Smooth muscle cell (in vitro differentiated cells): ENCODE results near the gene HMCES. TPM values are rescaled to one million over a fixed set of nuclear protein-coding genes. Genes with fewer than 3 reads are reported as not detected.

Source experiments
- DNase-seq: peaks from one replicate; lab custom pipeline; 2025; ENCODE audit not compliant: unreplicated experiment; lab: John Stamatoyannopoulos, UW
- H2AFZ ChIP-seq: fragments of 200-600 bp; sonication (generic); 2 replicates; pipeline ENCODE4 v1.6.0; 2016; ENCODE audit warnings: antibody characterized with exemption, low read depth, mild to moderate bottlenecking
- H3F3A ChIP-seq: fragments of 200-600 bp; sonication (generic); 2 replicates; pipeline ENCODE4 v1.6.0; 2017; ENCODE audit warnings: antibody characterized with exemption, low read depth
- H3K27ac ChIP-seq: fragments of 200-600 bp; sonication (generic); 2 replicates; pipeline ENCODE4 v1.5.1; 2016; ENCODE audit warnings: low read depth, mild to moderate bottlenecking
- H3K27me3 ChIP-seq: fragments of 200-600 bp; sonication (generic); 2 replicates; pipeline ENCODE4 v1.6.1; 2016; ENCODE audit warnings: low read depth, mild to moderate bottlenecking
- H3K36me3 ChIP-seq: fragments of 200-600 bp; sonication (generic); 2 replicates; pipeline ENCODE4 v1.5.1; 2016; ENCODE audit warnings: low read depth
- H3K4me1 ChIP-seq: fragments of 200-600 bp; sonication (generic); 2 replicates; pipeline ENCODE4 v1.5.1; 2016; ENCODE audit warnings: low read depth
- H3K4me2 ChIP-seq: fragments of 200-600 bp; sonication (generic); 2 replicates; pipeline ENCODE4 v1.6.0; 2016; ENCODE audit warnings: mild to moderate bottlenecking
- H3K4me3 ChIP-seq: fragments of 200-600 bp; sonication (generic); 2 replicates; pipeline ENCODE4 v1.5.1; 2016; ENCODE audit warnings: mild to moderate bottlenecking
- H3K79me2 ChIP-seq: fragments of 200-600 bp; sonication (generic); 2 replicates; pipeline ENCODE4 v1.6.0; 2016; ENCODE audit warnings: low read depth, mild to moderate bottlenecking
- H3K9ac ChIP-seq: fragments of 200-600 bp; sonication (generic); 2 replicates; pipeline ENCODE4 v1.6.0; 2016; ENCODE audit warnings: low read depth
- H3K9me3 ChIP-seq: fragments of 200-600 bp; sonication (generic); replicated peaks from 2 replicates; pipeline ENCODE4 v1.5.1; 2016; ENCODE audit warnings: low read depth
- H4K20me1 ChIP-seq: fragments of 200-600 bp; sonication (generic); 2 replicates; pipeline ENCODE4 v1.6.0; 2016; ENCODE audit warnings: low read depth
- WGBS: methylation state at CpG from one replicate; pipeline ENCODE4 v1.1.7; 2016; ENCODE audit warnings: low lambda C conversion rate; 5-methylcytosine and 5-hydroxymethylcytosine counted together
- polyA plus RNA-seq: library from polyadenylated mRNA; unstranded; fragments of >200 nt; fragmentation: Nextera tagmentation; extraction: Ambion mirVana; gene quantifications from 2 replicates; pipeline ENCODE4 v1.2.1, GENCODE V29; 2016
- total RNA-seq: library from RNA; depleted of rRNA; stranded (reverse); fragments of >200 nt; gene quantifications from 2 replicates; pipeline ENCODE4 v1.2.3, GENCODE V29; 2014
- TF ChIP-seq, protein P1 (sequence below): fragments of 200-600 bp; sonication (generic); IDR thresholded peaks from 2 replicates; pipeline ENCODE4 v1.5.1; 2017; ENCODE audit warnings: borderline replicate concordance, mild to moderate bottlenecking, antibody characterized with exemption; ENCODE audit not compliant: insufficient read depth, poor library complexity, severe bottlenecking

The HMCES gene
- total and polyA plus RNA-seq, 2 experiments from 2014 or later = 15.2 to 25.0 TPM

DNA sequence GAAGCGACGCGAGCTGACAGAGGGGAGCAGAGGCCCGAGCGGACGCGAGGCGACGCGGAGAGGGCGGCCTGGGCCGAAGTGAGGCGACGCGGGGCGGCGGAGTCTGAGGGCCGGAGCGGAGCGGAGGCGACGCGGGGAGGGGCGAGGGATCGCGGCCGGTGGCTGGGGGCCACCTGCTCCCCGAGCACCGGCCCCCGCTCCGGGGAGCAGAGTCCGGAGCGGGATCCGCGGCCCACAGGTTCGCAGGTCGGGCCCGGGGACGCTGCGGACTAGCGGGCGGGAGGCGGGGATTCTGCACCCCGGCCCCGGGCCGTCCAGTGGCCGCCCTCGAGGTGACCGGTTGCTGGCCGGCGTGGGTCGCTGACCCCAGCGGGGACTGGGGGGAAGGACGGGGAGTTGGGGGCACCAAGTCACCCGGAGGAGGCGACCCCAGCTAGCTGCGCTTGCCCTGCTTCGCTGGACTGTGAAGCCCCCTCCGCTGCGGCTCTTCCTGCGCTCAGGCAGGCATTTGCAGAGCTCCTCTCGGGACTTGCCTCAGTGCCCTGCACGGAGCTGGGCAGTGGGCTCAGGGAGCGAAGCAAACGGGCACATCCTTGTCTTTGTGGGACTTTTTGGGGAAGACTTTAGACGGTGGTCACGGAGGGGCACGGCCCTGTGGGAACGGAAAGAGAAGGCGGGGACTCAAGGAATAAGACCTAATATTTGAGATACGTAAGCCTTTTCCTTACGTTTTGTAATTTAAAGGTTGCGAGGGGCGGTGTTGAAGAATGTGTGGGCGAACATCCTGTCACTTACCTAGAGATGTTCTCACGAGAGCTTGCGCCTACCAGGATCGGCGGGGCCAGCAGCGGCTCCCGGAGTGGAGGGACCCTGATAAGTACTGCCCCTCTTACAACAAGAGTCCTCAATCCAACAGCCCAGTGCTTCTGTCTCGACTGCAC is 566 bp downstream of the HMCES start:
- Histone ChIP-seq H2AFZ (no peak overlapping the region), H3K4me2 (peak overlapping the region; percentile 99), H4K20me1 (peaks cover 33% of the 10 kb centered on the region), H3K79me2 (peaks cover 5% of the 10 kb centered on the region), H3K4me1 (peaks cover 13% of the 10 kb centered on the region), H3K27me3 (no peaks in the 10 kb centered on the region), H3K36me3 (peaks cover 12% of the 10 kb centered on the region), H3K9ac (peak overlapping the region; percentile 93), H3F3A (peaks cover 19% of the 10 kb centered on the region), H3K4me3 (peak overlapping the region; percentile 65), H3K27ac (peak overlapping the region; percentile 82), H3K9me3 (no peaks in the 10 kb centered on the region)
- TF ChIP-seq, protein P1, sequence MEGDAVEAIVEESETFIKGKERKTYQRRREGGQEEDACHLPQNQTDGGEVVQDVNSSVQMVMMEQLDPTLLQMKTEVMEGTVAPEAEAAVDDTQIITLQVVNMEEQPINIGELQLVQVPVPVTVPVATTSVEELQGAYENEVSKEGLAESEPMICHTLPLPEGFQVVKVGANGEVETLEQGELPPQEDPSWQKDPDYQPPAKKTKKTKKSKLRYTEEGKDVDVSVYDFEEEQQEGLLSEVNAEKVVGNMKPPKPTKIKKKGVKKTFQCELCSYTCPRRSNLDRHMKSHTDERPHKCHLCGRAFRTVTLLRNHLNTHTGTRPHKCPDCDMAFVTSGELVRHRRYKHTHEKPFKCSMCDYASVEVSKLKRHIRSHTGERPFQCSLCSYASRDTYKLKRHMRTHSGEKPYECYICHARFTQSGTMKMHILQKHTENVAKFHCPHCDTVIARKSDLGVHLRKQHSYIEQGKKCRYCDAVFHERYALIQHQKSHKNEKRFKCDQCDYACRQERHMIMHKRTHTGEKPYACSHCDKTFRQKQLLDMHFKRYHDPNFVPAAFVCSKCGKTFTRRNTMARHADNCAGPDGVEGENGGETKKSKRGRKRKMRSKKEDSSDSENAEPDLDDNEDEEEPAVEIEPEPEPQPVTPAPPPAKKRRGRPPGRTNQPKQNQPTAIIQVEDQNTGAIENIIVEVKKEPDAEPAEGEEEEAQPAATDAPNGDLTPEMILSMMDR = no peak
- WGBS = 1% methylated on average over 40 of the region's 82 CpGs
- no peak for DNase-seq

DNA sequence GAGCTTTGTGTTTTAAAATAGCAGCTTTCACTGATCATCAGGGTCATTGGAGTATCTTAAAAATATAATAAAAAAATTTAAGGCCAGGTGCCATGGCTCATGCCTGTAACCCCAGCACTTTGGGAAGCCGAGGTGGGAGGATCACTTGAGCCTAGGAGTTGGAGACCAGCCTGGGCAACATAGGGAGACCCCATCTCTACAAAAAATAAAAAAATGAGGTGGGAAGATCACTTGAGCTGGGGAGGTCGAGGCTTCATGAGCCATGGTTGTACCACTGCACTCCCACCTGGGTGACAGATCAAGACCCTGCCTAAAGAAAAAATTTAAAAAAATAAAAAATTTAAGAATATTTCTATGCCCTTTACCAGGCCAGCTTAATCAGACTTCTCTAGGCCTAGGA is 1.5 kb downstream of the HMCES start:
- Histone ChIP-seq H3K4me3 (peak overlapping the region; percentile 65), H3F3A (peaks cover 19% of the 10 kb centered on the region), H3K9me3 (no peaks in the 10 kb centered on the region), H2AFZ (no peak overlapping the region), H3K79me2 (peaks cover 5% of the 10 kb centered on the region), H3K27ac (no peak overlapping the region), H3K4me2 (peak overlapping the region; percentile 99), H3K36me3 (peaks cover 8% of the 10 kb centered on the region), H3K9ac (no peak overlapping the region), H3K27me3 (no peaks in the 10 kb centered on the region), H4K20me1 (peaks cover 23% of the 10 kb centered on the region), H3K4me1 (peaks cover 13% of the 10 kb centered on the region)
- TF ChIP-seq, protein P1 = no peak
- 91% methylated on average over 2 of the region's 2 CpGs for whole genome bisulfite sequencing
- DNase-seq = no peak

DNA sequence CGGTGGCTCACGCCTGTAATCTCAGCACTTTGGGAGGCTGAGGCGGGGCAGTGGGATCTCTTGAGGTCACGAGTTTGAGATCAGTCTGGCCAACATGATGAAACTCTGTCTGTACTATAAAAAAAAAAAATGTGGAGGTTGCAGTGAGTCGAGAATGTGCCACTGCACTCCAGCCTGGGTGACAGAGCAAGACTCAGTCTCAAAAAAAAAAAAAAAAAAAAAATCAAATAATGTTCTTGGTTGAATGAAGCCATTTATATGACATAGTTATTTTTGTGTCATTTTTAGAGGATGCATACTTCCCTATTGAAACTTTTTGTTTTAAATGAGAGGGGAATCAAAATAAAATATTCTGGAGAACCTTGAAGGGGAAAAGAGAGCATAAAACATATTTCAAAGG is 3.1 kb downstream of the HMCES start:
- no peaks in the 10 kb centered on the region for H3K9me3 ChIP-seq
- peaks cover 11% of the 10 kb centered on the region for H4K20me1 ChIP-seq
- 88% methylated on average over 5 of the region's 5 CpGs for WGBS
- H3K27ac ChIP-seq = no peak overlapping the region
- no peak for DNase-seq
- peaks cover 5% of the 10 kb centered on the region for H3K79me2 ChIP-seq
- peaks cover 13% of the 10 kb centered on the region for H3K4me1 ChIP-seq
- H3K4me2 ChIP-seq = no peak overlapping the region
- no peak overlapping the region for H3K4me3 ChIP-seq
- no peak overlapping the region for H2AFZ ChIP-seq
- H3K27me3 ChIP-seq = no peaks in the 10 kb centered on the region
- H3K9ac ChIP-seq = no peak overlapping the region
- TF ChIP-seq, protein P1 = no peak
- peaks cover 13% of the 10 kb centered on the region for H3F3A ChIP-seq
- no peaks in the 10 kb centered on the region for H3K36me3 ChIP-seq
